ENCODE measurements around the gene GBX2.

GBX2 gene

DNA sequence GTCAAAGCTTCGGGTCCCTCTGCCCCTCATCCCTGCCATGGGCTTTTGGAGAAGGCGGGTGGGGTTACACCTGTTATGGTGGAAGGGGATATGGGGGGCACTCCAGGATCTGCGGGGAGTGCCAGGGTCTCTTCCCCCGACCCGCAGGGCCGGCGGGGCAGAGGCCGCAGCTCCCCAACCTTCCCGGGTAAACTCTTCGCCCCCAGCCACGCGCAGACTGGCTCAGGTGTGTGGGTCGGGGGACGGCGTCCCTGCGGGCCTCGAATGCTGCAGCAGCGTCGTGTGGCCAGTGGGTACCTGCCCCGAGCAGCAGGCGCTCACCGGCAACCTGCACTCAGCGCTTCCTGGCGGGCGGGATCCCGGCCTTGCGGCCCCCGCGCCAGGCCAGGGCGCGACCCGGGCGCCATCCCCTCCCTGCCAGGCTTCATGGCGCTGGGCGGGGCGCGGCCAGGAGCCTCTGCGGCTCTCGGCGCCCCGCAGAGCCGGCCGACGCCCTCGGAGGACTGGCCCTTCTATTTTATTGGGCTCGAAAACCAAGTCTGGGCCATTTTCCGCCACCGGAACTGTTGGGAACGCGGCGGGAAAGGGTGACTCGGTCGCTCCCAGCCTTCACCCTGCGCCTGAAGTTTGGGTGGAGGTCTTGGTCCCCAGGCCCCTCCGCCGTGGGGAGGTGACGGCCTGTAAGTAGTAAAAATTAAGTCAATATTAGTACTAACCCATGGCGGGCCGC lies 4.5 kb downstream of the GBX2 start:
- H3K36me3 ChIP-seq (replicated peaks in 1 of 2; ENCODE audit: control insufficient read depth in 2 of 2, insufficient read depth in 2 of 2, low read length in 2 of 2): peaks cover 0 to 61% of the 10 kb centered on the region in 2 donors
- H3K4ac ChIP-seq (ENCODE audit: low read length): no peak overlapping the region
- peaks cover 0 to 2% of the 10 kb centered on the region in 2 donors for H3K9me3 ChIP-seq (replicated peaks in 1 of 2; ENCODE audit: control insufficient read depth in 2 of 2, insufficient read depth in 1 of 2, low read depth in 1 of 2, low read length in 2 of 2)
- H2BK120ac ChIP-seq (ENCODE audit: low read depth, low read length): no peak overlapping the region
- H4K8ac ChIP-seq (ENCODE audit: low read depth, low read length): no peak overlapping the region
- H3K23ac ChIP-seq (ENCODE audit: low read depth, low read length, poor library complexity): peak overlapping the region; percentile 93
- H3K18ac ChIP-seq (ENCODE audit: low read length): peak overlapping the region; percentile 91
- no CpG with 5 or more reads among the region's 59 CpGs for WGBS, 2 donors (ENCODE audit: extremely low coverage in 2 of 2, insufficient read length in 2 of 2, insufficient replicate concordance in 1 of 2)
- peaks cover 0 to 99% (median 76%) of the 10 kb centered on the region in 3 experiments for H3K27me3 ChIP-seq (ENCODE audit: control insufficient read depth in 3 of 3, insufficient read depth in 3 of 3, low read depth in 1 of 3, low read length in 3 of 3)
- peak overlapping the region; percentile 11 for H2BK5ac ChIP-seq (ENCODE audit: low read length)
- peak overlapping the region; percentile 75 for H2AK5ac ChIP-seq (ENCODE audit: low read depth, low read length)
- DNase-seq (ENCODE audit: low spot score): peak; percentile 9
- no peak overlapping the region for H4K91ac ChIP-seq (ENCODE audit: low read depth, low read length, poor library complexity)
- H3K9ac ChIP-seq (ENCODE audit: low read depth, low read length, poor library complexity): no peak overlapping the region
- H3K14ac ChIP-seq (ENCODE audit: low read length): peak overlapping the region; percentile 38
- no peak overlapping the region for H2BK15ac ChIP-seq (ENCODE audit: low read length)
- H3K4me2 ChIP-seq (ENCODE audit: insufficient read depth, low read length, poor library complexity, severe bottlenecking): peak overlapping the region; percentile 75
- no peaks in the 10 kb centered on the region for H3K79me1 ChIP-seq (ENCODE audit: low read depth, low read length)
- H3K4me3 ChIP-seq (ENCODE audit: low read length in 2 of 2): peak overlapping the region; percentile 75 to 95
- H2AFZ ChIP-seq (ENCODE audit: low read length): no peak overlapping the region
- H3K27ac ChIP-seq (replicated peaks; ENCODE audit: low read length): no peak overlapping the region
- H3K4me1 ChIP-seq (ENCODE audit: control insufficient read depth in 2 of 2, insufficient read depth in 1 of 2, low read depth in 1 of 2, low read length in 2 of 2): peaks cover 21 to 52% of the 10 kb centered on the region in 2 donors
- H2BK12ac ChIP-seq (ENCODE audit: low read length): no peak overlapping the region

DNA sequence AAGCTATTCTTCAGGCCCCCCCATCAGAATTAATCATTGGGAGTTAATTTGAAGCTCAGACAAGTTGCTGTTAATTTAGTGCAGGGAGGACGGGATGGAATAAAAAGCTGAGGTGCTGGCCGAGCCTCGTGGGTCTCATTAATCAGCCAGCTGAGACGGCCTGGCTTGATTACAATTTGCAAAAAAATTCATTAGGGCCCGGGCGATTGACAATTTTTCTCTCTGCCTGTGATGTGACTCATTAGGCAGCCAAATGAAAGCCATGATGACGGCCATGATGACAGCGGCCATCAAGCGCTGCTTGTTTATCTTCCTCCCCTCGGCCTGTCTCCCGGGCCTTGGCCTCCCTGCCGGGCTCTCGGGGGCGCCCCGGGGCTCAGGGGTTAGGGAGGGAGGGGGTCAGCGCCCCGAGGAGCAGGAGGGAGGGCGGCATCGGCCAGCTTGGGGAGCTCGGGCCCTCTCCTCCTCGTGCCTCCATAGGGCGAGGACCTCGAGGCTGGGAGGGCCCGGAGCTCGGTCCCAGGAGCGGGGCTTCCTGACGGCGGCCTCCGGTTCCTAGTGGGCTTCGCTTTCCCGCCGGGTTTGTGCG lies 5.2 kb downstream of the GBX2 start:
- no CpG with 5 or more reads among the region's 33 CpGs for WGBS, 2 donors (ENCODE audit: extremely low coverage in 2 of 2, insufficient read length in 2 of 2, insufficient replicate concordance in 1 of 2)

GRCh38 chr2:236162031-236162845 lies 5.9 kb downstream of the GBX2 start:
- Histone ChIP-seq H3K9me3 (replicated peaks in 1 of 2; ENCODE audit: control insufficient read depth in 2 of 2, insufficient read depth in 1 of 2, low read depth in 1 of 2, low read length in 2 of 2) (peaks cover 0 to 2% of the 10 kb centered on the region in 2 donors), H3K4me1 (ENCODE audit: control insufficient read depth in 2 of 2, insufficient read depth in 1 of 2, low read depth in 1 of 2, low read length in 2 of 2) (peaks cover 21 to 53% of the 10 kb centered on the region in 2 donors)
- WGBS, 2 donors (ENCODE audit: extremely low coverage in 2 of 2, insufficient read length in 2 of 2, insufficient replicate concordance in 1 of 2): no CpG with 5 or more reads among the region's 16 CpGs

More for the DNA sequence above, 5.2 kb downstream of the GBX2 start:
- H3K36me3 ChIP-seq (replicated peaks in 1 of 2; ENCODE audit: control insufficient read depth in 2 of 2, insufficient read depth in 2 of 2, low read length in 2 of 2): peaks cover 0 to 61% of the 10 kb centered on the region in 2 donors
- no peak overlapping the region for H2BK5ac ChIP-seq (ENCODE audit: low read length)
- peak; percentile 30 for DNase-seq (ENCODE audit: low spot score)
- H4K91ac ChIP-seq (ENCODE audit: low read depth, low read length, poor library complexity): no peak overlapping the region
- H3K18ac ChIP-seq (ENCODE audit: low read length): peak overlapping the region; percentile 91
- H2AK5ac ChIP-seq (ENCODE audit: low read depth, low read length): no peak overlapping the region
- no peak overlapping the region for H4K8ac ChIP-seq (ENCODE audit: low read depth, low read length)
- H3K27me3 ChIP-seq (ENCODE audit: control insufficient read depth in 3 of 3, insufficient read depth in 3 of 3, low read depth in 1 of 3, low read length in 3 of 3): peaks cover 0 to 99% (median 77%) of the 10 kb centered on the region in 3 experiments
- H3K4me1 ChIP-seq (ENCODE audit: control insufficient read depth in 2 of 2, insufficient read depth in 1 of 2, low read depth in 1 of 2, low read length in 2 of 2): peaks cover 21 to 53% of the 10 kb centered on the region in 2 donors
- no peaks in the 10 kb centered on the region for H3K79me1 ChIP-seq (ENCODE audit: low read depth, low read length)
- H3K4me3 ChIP-seq (ENCODE audit: low read length in 2 of 2): peak overlapping the region in 1 of 2 donors; percentile 95
- no peak overlapping the region for H3K23ac ChIP-seq (ENCODE audit: low read depth, low read length, poor library complexity)
- H3K9ac ChIP-seq (ENCODE audit: low read depth, low read length, poor library complexity): no peak overlapping the region
- peak overlapping the region; percentile 75 for H3K4me2 ChIP-seq (ENCODE audit: insufficient read depth, low read length, poor library complexity, severe bottlenecking)
- H2BK120ac ChIP-seq (ENCODE audit: low read depth, low read length): no peak overlapping the region
- no peak overlapping the region for H3K4ac ChIP-seq (ENCODE audit: low read length)
- no peak overlapping the region for H3K14ac ChIP-seq (ENCODE audit: low read length)
- peaks cover 0 to 2% of the 10 kb centered on the region in 2 donors for H3K9me3 ChIP-seq (replicated peaks in 1 of 2; ENCODE audit: control insufficient read depth in 2 of 2, insufficient read depth in 1 of 2, low read depth in 1 of 2, low read length in 2 of 2)
- H2BK15ac ChIP-seq (ENCODE audit: low read length): no peak overlapping the region
- no peak overlapping the region for H2AFZ ChIP-seq (ENCODE audit: low read length)
- H2BK12ac ChIP-seq (ENCODE audit: low read length): no peak overlapping the region
- no peak overlapping the region for H3K27ac ChIP-seq (replicated peaks; ENCODE audit: low read length)

More at GRCh38 chr2:236162031-236162845, 5.9 kb downstream of the GBX2 start:
- no peak overlapping the region for H3K4me2 ChIP-seq (ENCODE audit: insufficient read depth, low read length, poor library complexity, severe bottlenecking)
- no peak overlapping the region for H4K91ac ChIP-seq (ENCODE audit: low read depth, low read length, poor library complexity)
- H2BK120ac ChIP-seq (ENCODE audit: low read depth, low read length): no peak overlapping the region
- H3K4me3 ChIP-seq (ENCODE audit: low read length in 2 of 2): no peak overlapping the region
- no peak overlapping the region for H4K8ac ChIP-seq (ENCODE audit: low read depth, low read length)
- H3K23ac ChIP-seq (ENCODE audit: low read depth, low read length, poor library complexity): no peak overlapping the region
- H3K4ac ChIP-seq (ENCODE audit: low read length): no peak overlapping the region
- peaks cover 0 to 99% (median 77%) of the 10 kb centered on the region in 3 experiments for H3K27me3 ChIP-seq (ENCODE audit: control insufficient read depth in 3 of 3, insufficient read depth in 3 of 3, low read depth in 1 of 3, low read length in 3 of 3)
- no peak overlapping the region for H2AK5ac ChIP-seq (ENCODE audit: low read depth, low read length)
- no peaks in the 10 kb centered on the region for H3K79me1 ChIP-seq (ENCODE audit: low read depth, low read length)
- H2BK12ac ChIP-seq (ENCODE audit: low read length): no peak overlapping the region
- no peak overlapping the region for H3K9ac ChIP-seq (ENCODE audit: low read depth, low read length, poor library complexity)
- peaks cover 0 to 61% of the 10 kb centered on the region in 2 donors for H3K36me3 ChIP-seq (replicated peaks in 1 of 2; ENCODE audit: control insufficient read depth in 2 of 2, insufficient read depth in 2 of 2, low read length in 2 of 2)
- H3K14ac ChIP-seq (ENCODE audit: low read length): no peak overlapping the region
- no peak overlapping the region for H2AFZ ChIP-seq (ENCODE audit: low read length)
- no peak overlapping the region for H2BK15ac ChIP-seq (ENCODE audit: low read length)
- no peak overlapping the region for H2BK5ac ChIP-seq (ENCODE audit: low read length)
- no peak overlapping the region for H3K18ac ChIP-seq (ENCODE audit: low read length)
- peak; percentile 17 for DNase-seq (ENCODE audit: low spot score)
- H3K27ac ChIP-seq (replicated peaks; ENCODE audit: low read length): no peak overlapping the region
